HG02840 (cell line): ENCODE measurements around the gene ADAMTSL2.

Experiments used
- ATAC-seq: cut with Tn5 transposase; IDR thresholded peaks from one replicate; pipeline ENCODE4 v1.9.1; 2021; ENCODE audit warnings: mild to moderate bottlenecking, moderate library complexity, moderate number of reproducible peaks; ENCODE audit not compliant: unreplicated experiment, low FRiP score

The ADAMTSL2 gene

GRCh38 chr9:133571391-133571890, 36.9 kb downstream of the ADAMTSL2 start:
- no peak for ATAC-seq

GRCh38 chr9:133571896-133572595, 37.5 kb downstream of the ADAMTSL2 start:
- ATAC-seq = no peak

- no peak for ATAC-seq
These were observed 38.4 kb downstream of the ADAMTSL2 start for GRCh38 chr9:133572821-133573361.

GRCh38 chr9:133573791-133574515, 39.4 kb downstream of the ADAMTSL2 start:
- no peak for ATAC-seq

- no peak for ATAC-seq
These were observed 40.3 kb downstream of the ADAMTSL2 start for GRCh38 chr9:133574771-133575170.

GRCh38 chr9:133575186-133576030, 40.9 kb downstream of the ADAMTSL2 start:
- no peak for ATAC-seq

- no peak for ATAC-seq
These were observed 41.7 kb downstream of the ADAMTSL2 start for GRCh38 chr9:133576031-133576874.

GRCh38 chr9:133576875-133577736, 42.6 kb downstream of the ADAMTSL2 start:
- no peak for ATAC-seq

GRCh38 chr9:133577737-133578112, 43.2 kb downstream of the ADAMTSL2 start:
- ATAC-seq = no peak

GRCh38 chr9:133578524-133579441, 44.3 kb downstream of the ADAMTSL2 start:
- no peak for ATAC-seq

- ATAC-seq = no peak
These were observed 45.3 kb downstream of the ADAMTSL2 start for GRCh38 chr9:133579601-133580418.

GRCh38 chr9:133580419-133580738, 45.9 kb downstream of the ADAMTSL2 start:
- no peak for ATAC-seq

- no peak for ATAC-seq
These were observed 46.5 kb downstream of the ADAMTSL2 start for GRCh38 chr9:133581011-133581410.

- ATAC-seq = no peak
These were observed 47.2 kb downstream of the ADAMTSL2 start for GRCh38 chr9:133581513-133582343.

GRCh38 chr9:133582501-133583045, 48.1 kb downstream of the ADAMTSL2 start:
- ATAC-seq = no peak

GRCh38 chr9:133583111-133583510, 48.6 kb downstream of the ADAMTSL2 start:
- ATAC-seq = no peak
